ENCODE measurements around the gene PARL. TPM values are rescaled to one million over a fixed set of nuclear protein-coding genes. Genes with fewer than 3 reads are reported as not detected.

Gene PARL
- total RNA-seq, 1 experiment from 2014 or later, result 73.7 TPM

- no peaks in the 10 kb centered on the region for H3K27me3 ChIP-seq (replicated peaks; ENCODE audit: insufficient read depth, low read depth, low read length, poor library complexity)
- TF ChIP-seq EZH2 (IDR thresholded peaks at IDR 0.05; ENCODE audit: borderline replicate concordance, low read depth, low read length, poor library complexity, severe bottlenecking), result no peak
- TF ChIP-seq, protein P1, sequence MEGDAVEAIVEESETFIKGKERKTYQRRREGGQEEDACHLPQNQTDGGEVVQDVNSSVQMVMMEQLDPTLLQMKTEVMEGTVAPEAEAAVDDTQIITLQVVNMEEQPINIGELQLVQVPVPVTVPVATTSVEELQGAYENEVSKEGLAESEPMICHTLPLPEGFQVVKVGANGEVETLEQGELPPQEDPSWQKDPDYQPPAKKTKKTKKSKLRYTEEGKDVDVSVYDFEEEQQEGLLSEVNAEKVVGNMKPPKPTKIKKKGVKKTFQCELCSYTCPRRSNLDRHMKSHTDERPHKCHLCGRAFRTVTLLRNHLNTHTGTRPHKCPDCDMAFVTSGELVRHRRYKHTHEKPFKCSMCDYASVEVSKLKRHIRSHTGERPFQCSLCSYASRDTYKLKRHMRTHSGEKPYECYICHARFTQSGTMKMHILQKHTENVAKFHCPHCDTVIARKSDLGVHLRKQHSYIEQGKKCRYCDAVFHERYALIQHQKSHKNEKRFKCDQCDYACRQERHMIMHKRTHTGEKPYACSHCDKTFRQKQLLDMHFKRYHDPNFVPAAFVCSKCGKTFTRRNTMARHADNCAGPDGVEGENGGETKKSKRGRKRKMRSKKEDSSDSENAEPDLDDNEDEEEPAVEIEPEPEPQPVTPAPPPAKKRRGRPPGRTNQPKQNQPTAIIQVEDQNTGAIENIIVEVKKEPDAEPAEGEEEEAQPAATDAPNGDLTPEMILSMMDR (conservative IDR thresholded peaks at IDR 0.05; ENCODE audit: low read depth, low read length), result no peak
- H3K27ac ChIP-seq (ENCODE audit: low read depth, low read length, poor library complexity, severe bottlenecking), result no peak overlapping the region
- no peak overlapping the region for H3K4me3 ChIP-seq (ENCODE audit: low read depth, low read length, poor library complexity, severe bottlenecking)
- CTCF ChIA-PET, result no interaction called here
- no peaks in the 10 kb centered on the region for H3K4me1 ChIP-seq (ENCODE audit: insufficient read depth, low read length, poor library complexity, severe bottlenecking)
- no peaks in the 10 kb centered on the region for H3K36me3 ChIP-seq (ENCODE audit: insufficient read depth, low read length, poor library complexity, severe bottlenecking)
- intact Hi-C loops (cut with micrococcal nuclease; ENCODE audit: unreplicated experiment), result no loop called here
- BruUV-seq (replicated peaks), result no TSS peak
- DNase-seq (ENCODE audit: low spot score), result no peak
- POLR2A ChIA-PET (ENCODE audit: low non-redundant PET), result no interaction called here
- no peaks in the 10 kb centered on the region for H3K9me3 ChIP-seq (ENCODE audit: low read depth, low read length, poor library complexity, severe bottlenecking)
Observed at GRCh38 chr3:183930086-183930485, 45.4 kb upstream of the PARL start.

DNA sequence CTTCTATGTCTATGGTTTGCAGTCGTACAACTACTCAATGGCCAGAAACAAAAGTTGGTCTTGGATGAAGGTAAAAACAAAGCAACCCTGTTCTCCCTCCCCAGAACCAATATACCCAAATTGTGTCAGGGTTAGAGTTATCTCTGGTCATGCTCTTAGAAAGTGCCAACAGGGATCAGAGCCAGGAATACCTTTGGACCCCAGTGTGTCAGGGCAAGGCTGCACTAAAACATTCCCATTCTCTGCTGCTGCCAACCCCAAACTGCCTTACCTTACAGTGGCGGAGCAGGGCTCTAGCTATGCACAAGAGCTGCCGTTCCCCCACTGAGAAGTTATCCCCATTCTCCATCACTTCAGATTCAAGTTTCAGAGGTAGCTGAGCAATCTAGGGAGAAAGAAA lies 42.4 kb upstream of the PARL start:
- Histone ChIP-seq H3K4me1 (ENCODE audit: insufficient read depth, low read length, poor library complexity, severe bottlenecking) (no peaks in the 10 kb centered on the region), H3K27ac (ENCODE audit: low read depth, low read length, poor library complexity, severe bottlenecking) (no peak overlapping the region), H3K9me3 (ENCODE audit: low read depth, low read length, poor library complexity, severe bottlenecking) (no peaks in the 10 kb centered on the region), H3K27me3 (replicated peaks; ENCODE audit: insufficient read depth, low read depth, low read length, poor library complexity) (no peaks in the 10 kb centered on the region), H3K36me3 (ENCODE audit: insufficient read depth, low read length, poor library complexity, severe bottlenecking) (no peaks in the 10 kb centered on the region), H3K4me3 (ENCODE audit: low read depth, low read length, poor library complexity, severe bottlenecking) (no peak overlapping the region)
- intact Hi-C loops (cut with micrococcal nuclease; ENCODE audit: unreplicated experiment), result no loop called here
- POLR2A ChIA-PET (ENCODE audit: low non-redundant PET), result no interaction called here
- CTCF ChIA-PET, result no interaction called here
- no peak for DNase-seq (ENCODE audit: low spot score)
- no TSS peak for BruUV-seq (replicated peaks)
- TF ChIP-seq, protein P1 (conservative IDR thresholded peaks at IDR 0.05; ENCODE audit: low read depth, low read length), result no peak

DNA sequence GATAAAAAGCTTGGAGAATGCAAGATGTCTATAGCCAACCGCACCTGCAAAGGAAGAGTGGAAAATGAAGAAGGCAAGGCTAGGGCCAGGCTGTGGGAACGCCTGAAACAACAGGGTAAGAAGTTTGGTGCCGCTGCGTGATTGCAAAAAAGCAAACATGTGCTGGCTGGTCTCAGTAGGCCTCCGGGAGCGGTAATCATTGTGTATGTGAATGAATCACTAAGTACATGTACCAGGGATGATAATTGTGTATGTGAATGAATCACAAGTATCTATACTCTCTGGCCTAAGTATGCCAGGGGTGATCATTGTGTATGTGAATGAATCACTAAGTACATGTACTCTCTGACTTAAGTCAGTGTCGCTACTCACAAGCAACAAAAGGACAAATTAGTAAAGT lies 40.3 kb upstream of the PARL start:
- ChIA-PET POLR2A (ENCODE audit: low non-redundant PET) (no interaction called here), CTCF (no interaction called here)
- no peaks in the 10 kb centered on the region for H3K36me3 ChIP-seq (ENCODE audit: insufficient read depth, low read length, poor library complexity, severe bottlenecking)
- H3K27ac ChIP-seq (ENCODE audit: low read depth, low read length, poor library complexity, severe bottlenecking), result no peak overlapping the region
- BruUV-seq (replicated peaks), result no TSS peak
- no peaks in the 10 kb centered on the region for H3K4me1 ChIP-seq (ENCODE audit: insufficient read depth, low read length, poor library complexity, severe bottlenecking)
- intact Hi-C loops (cut with micrococcal nuclease; ENCODE audit: unreplicated experiment), result no loop called here
- no peaks in the 10 kb centered on the region for H3K27me3 ChIP-seq (replicated peaks; ENCODE audit: insufficient read depth, low read depth, low read length, poor library complexity)
- TF ChIP-seq, protein P1 (conservative IDR thresholded peaks at IDR 0.05; ENCODE audit: low read depth, low read length), result no peak
- TF ChIP-seq EZH2 (IDR thresholded peaks at IDR 0.05; ENCODE audit: borderline replicate concordance, low read depth, low read length, poor library complexity, severe bottlenecking), result no peak
- no peak overlapping the region for H3K4me3 ChIP-seq (ENCODE audit: low read depth, low read length, poor library complexity, severe bottlenecking)
- no peaks in the 10 kb centered on the region for H3K9me3 ChIP-seq (ENCODE audit: low read depth, low read length, poor library complexity, severe bottlenecking)
- DNase-seq (ENCODE audit: low spot score), result no peak
